GM19397 (cell line): ENCODE measurements around the gene TLE2.
"Not testable (repeated sequence)": the region's sequence is repeated elsewhere in the genome, so short reads cannot be mapped to it uniquely, and the experiment has no call there.

ENCODE experiments used
- ATAC-seq: cut with Tn5 transposase; IDR thresholded peaks from one replicate; pipeline ENCODE4 v1.9.1; 2021; ENCODE audit warnings: mild to moderate bottlenecking, moderate library complexity; ENCODE audit not compliant: unreplicated experiment

TLE2 gene

GRCh38 chr19:3015126-3016057 lies 13.7 kb downstream of the TLE2 start:
- no peak for ATAC-seq

DNA sequence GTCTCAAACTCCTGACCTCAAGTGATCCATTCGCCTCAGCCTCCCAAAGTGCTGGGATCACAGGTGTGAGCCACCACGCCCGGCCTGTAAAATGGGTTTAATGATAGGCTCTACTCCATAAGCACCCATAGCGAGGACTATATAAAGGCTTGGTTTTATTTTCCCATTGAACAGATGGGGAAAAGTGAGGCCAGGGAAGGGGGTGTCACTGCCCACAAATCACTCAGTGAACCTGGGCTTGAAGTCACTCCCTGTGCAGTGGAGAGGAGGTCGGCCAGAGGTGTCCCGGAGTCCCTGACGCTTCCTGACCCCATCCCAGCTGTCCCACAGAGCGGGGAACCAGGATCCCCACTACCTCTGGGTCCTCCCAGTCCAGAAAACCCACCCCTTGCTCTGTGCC lies 14.9 kb downstream of the TLE2 start:
- no peak for ATAC-seq

- no peak for ATAC-seq
These were observed 15.8 kb downstream of the TLE2 start for GRCh38 chr19:3013263-3013725.

- no peak for ATAC-seq
These were observed 16.3 kb downstream of the TLE2 start for GRCh38 chr19:3012621-3013262.

DNA sequence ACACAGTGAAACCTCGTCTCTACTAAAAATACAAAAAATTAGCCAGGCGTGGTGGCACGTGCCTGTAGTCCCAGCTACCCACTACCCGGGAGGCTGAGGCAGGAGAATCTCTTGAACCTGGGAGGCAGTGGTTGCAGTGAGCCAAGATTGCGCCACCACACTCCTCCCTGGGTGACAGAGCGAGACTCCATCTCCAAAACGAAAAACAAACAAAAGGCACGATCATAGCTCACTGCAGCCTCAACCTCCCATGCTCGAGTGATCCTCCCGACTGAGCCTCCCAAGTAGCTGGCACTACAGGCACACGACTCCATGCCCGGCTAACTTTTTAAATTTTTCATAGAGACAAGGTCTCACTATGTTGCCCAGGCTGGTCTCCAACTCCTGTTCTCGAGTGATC lies 17.0 kb downstream of the TLE2 start:
- ATAC-seq = not testable (repeated sequence)

DNA sequence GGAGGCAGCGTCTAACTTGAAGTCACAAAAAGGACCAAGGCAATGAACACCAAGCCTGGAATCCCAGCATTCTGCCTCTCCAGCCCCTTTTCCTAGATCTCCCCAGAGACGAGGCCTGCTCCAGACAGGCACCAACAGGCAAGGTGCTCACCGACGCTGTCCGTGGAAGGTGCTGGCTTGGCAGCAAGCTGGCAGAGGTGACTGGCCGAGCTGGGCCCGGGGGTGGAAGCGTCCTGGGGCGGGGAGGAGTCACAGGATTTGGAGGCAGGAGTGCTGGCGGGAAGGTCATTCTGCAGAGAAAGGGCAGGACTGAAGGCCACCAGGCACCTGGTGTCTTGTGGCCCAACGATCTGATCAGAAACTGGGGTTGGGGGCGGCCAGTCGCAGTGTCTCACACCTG lies 18.2 kb downstream of the TLE2 start:
- no peak for ATAC-seq

DNA sequence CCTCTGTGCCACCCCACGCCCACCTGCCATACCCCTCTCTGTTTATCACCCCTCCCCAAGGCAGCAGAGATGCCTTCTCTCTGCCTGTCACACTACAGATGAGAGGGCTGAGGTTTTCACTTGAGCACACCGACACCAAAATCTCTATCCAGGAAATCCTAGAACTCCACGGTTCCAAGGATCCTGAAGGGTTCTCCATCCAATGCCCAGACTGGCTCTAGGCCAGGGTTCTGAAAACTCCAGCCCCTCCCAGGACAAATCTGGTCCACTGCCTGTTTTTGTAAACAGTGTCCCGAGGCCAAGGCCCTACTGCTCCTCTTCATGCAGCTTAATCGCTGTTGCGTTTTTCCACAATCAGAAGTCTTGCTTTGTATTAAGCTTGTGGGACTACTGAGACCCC lies 20.1 kb downstream of the TLE2 start:
- ATAC-seq = no peak

GRCh38 chr19:3007975-3008374 lies 21.1 kb downstream of the TLE2 start:
- no peak for ATAC-seq

DNA sequence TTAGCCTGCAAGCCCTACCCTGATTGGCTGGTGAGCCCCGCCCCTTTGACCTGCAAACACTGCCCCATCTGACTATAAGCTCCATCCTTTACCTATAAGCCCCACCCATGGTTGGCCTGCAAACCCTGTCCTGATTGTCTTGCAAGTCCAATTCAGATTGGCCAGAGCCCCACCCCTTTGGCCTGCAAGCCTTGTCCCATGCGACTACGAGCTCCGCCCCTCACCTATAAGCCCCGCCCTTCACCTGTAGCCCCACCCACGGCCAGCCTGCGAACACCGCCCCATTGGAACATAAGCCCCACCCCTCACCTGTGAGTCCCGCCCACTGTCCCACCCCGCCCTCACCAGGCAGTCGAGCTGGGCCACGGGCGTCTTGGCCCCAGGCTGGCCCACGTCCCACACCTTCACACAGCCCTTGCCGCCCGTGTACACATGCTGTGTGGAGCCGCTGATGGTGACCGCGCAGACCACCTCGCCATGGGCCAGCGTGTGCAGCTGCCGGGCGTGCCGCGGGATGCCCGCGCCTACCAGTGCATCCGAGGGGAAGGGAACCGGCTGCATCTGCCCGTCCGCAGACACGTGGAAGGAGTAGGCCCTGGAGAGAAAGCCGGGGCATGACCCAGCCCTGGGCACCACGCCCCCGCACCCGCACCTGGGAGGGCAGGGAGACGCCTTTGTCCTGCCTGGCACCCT lies 22.9 kb downstream of the TLE2 start:
- no peak for ATAC-seq

DNA sequence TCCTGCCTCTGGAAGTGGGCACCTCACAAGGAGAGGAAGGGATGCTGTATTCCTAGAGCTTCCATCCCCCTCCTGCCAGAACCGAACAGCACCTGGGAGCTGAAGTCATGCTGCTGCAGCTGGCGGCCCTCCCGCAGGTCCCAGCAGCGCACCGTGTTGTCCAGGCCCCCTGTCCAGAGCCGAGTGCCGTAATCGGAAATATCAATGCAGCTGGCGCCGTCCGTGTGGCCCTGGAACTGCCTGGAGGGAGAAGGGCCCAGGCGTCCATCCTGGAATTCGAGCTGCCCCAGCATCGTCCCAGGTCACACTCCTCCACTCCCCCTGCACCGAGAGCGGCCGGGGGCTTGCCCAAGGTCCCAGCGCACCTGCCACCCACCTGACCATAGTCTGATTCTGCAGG lies 23.7 kb downstream of the TLE2 start:
- no peak for ATAC-seq

DNA sequence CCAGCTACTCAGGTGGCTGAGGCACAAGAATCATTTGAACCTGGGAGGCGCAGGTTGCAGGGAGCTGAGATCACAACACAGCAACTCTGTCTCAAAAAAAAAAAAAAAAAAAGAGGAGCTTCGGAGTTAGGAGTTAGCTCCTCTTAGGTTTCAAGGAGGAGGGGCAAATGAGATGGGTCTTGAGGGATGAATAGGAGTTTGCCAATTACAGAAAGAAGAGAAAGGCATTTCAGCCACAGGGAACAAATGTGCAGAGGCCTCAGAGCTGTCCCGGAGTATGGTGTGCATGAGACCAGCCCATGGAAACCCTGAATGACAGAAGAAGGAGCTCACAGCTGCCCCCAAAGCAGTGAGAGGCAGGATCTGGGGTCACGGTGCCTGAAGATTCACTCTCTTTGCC lies 24.6 kb downstream of the TLE2 start:
- ATAC-seq = no peak

GRCh38 chr19:3003046-3003445 lies 26.0 kb downstream of the TLE2 start:
- ATAC-seq = no peak

GRCh38 chr19:3001235-3001800 lies 27.8 kb downstream of the TLE2 start:
- no peak for ATAC-seq

DNA sequence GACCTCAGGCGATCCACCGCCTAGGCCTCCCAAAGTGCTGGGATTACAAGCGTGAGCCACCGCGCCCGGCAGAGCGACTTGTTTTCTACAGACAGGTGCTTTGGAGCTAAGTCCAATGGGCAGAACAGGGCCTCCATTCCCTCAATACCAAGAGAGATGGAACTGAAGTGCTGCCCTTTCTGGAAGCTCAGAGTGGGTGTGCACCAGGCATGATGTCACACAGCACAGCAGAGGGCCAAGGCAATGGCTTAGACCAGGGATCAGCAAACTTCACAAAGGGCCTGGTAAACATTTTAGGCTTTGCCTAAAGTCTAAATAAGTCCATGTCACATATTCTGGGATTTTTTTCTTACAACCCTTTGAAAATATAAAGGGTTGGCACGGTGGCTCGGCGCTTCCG lies 30.4 kb downstream of the TLE2 start:
- no peak for ATAC-seq

GRCh38 chr19:2997720-2998119 lies 31.4 kb downstream of the TLE2 start:
- no peak for ATAC-seq

GRCh38 chr19:2994588-2995131 lies 34.4 kb downstream of the TLE2 start:
- no peak for ATAC-seq

- ATAC-seq = no peak
These were observed 35.5 kb downstream of the TLE2 start for GRCh38 chr19:2993579-2993978.

DNA sequence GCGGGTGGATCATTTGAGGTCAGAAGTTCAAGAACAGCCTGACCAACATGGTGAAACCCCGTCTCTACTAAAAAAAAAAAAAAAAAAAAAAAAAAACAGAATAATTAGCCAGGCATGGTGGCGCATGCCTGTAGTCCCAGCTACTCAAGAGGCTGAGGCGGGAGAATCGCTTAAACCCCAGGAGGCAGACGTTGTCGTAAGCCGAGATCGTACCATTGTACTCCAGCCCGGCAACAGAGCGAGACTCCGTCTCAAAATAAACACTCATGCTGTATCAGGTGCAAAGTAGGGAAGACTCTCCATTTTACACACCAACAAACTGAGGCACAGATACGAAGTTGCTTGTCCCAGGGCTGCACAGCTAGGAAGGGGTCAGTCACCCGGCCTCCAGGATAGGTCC lies 36.1 kb downstream of the TLE2 start:
- ATAC-seq = no peak

- not testable (repeated sequence) for ATAC-seq
These were observed 36.7 kb downstream of the TLE2 start for GRCh38 chr19:2992333-2992732.

- ATAC-seq = no peak
These were observed 39.7 kb downstream of the TLE2 start for GRCh38 chr19:2989236-2989946.
